Measurements from ENCODE around the gene SNX25.
"Not testable (repeated sequence)": the region's sequence is repeated elsewhere in the genome, so short reads cannot be mapped to it uniquely, and the experiment has no call there.

Gene SNX25

GRCh38 chr4:185205073-185205472, 4.3 kb upstream of the SNX25 start:
- not testable (repeated sequence) for DNase-seq (ENCODE audit: low read depth)

DNA sequence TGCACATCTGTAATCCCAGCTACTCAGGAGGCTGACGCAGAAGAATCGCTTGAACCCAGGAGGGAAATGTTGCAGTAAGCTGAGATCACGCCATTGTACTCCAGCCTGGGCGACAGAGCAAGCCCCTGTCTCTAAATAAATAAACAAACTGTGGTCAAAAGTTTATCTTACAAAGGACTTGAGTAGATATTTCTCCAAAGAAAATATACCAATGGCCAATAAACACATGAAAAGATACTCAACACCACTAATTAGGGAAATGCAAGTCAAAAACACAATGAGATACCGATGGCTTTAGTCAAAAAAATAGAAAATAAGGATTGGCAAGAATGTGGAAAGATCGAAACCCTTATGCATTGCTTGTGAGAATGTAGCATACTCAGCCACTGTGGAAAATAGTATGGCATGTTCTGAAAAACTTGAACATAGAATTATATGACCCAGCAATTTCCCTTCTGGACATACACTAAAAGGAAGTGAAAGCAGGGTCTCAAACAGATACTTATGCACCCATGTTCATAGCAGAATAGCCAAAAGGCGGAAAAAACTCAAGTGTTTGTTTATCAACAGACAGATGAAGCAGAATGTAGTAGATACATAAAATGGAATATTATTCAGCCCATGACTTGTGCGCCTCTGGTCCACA, 3.6 kb upstream of the SNX25 start:
- DNase-seq (ENCODE audit: low read depth) = no peak

DNA sequence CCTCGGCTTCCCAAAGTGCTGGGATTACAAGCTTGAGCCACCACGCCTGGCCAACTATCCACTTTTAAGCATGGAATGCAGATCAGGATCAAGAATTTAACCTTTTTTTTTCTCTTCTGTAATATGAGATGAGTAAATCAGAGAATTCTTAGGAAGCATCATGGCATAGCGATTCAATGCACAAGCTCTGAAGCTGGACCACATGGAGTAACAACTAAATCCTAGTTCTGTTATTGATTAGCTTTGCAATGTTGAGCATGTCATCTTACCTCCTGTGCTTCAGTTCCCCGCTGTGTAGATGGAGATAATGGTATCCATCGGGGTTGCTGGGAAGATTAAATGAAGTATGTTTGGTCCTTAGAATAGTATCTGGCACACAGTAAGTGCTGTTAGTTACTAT, 1.9 kb upstream of the SNX25 start:
- DNase-seq (ENCODE audit: low read depth) = no peak

DNA sequence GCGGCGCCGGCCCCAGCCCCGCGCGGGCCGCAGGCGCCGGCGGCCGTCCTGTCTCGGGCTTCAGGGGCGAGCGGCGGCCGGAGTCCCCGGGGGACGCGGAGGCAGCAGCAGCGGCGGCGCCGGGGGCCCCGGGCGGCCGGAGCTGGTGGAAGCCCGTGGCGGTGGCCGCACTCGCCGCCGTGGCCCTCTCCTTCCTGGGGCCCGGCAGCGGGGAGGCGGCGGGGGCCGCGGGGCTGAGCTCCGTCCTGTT, 379 bp downstream of the SNX25 start:
- not testable (repeated sequence) for DNase-seq (ENCODE audit: low read depth)

- peak; percentile 19 for DNase-seq (ENCODE audit: low read depth)
Measured at GRCh38 chr4:185210102-185210981, 944 bp downstream of the SNX25 start.

- DNase-seq (ENCODE audit: low read depth) = no peak
Measured at GRCh38 chr4:185211035-185211434, 1.6 kb downstream of the SNX25 start.

- no peak for DNase-seq (ENCODE audit: low read depth)
Measured at GRCh38 chr4:185211641-185212040, 2.2 kb downstream of the SNX25 start.

GRCh38 chr4:185212581-185212980, 3.2 kb downstream of the SNX25 start:
- DNase-seq (ENCODE audit: low read depth) = no peak

- DNase-seq (ENCODE audit: low read depth) = no peak
Measured at GRCh38 chr4:185213877-185214276, 4.5 kb downstream of the SNX25 start.

DNA sequence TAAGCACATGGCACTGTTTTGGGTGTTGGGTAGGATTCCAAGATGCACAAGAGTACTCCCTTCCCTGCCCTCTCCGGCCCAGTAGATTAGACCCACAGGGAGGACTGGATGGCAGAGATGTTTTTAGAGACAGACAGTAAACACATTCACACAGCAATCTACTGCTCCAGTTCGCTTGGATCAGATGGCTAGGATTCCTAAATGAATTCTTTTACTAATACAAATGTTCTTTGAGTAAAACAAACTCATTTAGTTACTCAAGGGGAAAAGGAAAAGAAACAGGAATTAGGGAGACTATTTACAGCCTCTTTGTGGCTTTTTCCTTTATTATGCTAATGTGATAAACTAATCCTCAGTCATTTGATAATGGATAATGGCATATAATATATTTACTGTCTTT, 5.9 kb downstream of the SNX25 start:
- no peak for DNase-seq (ENCODE audit: low read depth)

DNA sequence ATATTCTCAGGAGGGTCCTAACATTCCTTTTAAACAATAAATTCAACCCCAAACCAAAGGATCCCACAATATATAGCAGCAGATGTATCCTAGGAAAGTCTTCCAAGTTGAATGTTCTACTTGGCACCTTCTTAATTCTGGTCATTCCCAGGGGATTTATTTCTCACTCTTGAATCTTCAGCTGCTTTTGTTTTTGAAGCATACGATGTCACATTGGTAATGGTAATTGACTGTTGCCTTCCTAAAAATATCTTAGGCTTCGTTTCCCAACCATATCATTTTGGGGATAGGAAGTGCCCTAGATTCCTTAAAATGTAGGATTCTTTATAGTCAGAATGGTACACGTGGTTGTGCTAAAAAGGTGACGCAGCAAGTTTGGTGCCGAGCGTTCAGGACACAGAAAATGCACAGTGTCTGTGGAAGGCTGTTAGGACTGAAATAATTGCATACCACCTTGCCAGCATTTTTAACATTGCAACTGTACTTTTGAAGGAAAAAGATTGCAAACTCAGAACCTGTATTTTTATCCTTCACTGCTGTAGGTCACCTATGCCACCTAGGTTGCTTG, 8.1 kb downstream of the SNX25 start:
- no peak for DNase-seq (ENCODE audit: low read depth)

GRCh38 chr4:185218312-185218711, 8.9 kb downstream of the SNX25 start:
- DNase-seq (ENCODE audit: low read depth) = no peak

- DNase-seq (ENCODE audit: low read depth) = no peak
Measured at GRCh38 chr4:185219551-185220344, 10.3 kb downstream of the SNX25 start.

DNA sequence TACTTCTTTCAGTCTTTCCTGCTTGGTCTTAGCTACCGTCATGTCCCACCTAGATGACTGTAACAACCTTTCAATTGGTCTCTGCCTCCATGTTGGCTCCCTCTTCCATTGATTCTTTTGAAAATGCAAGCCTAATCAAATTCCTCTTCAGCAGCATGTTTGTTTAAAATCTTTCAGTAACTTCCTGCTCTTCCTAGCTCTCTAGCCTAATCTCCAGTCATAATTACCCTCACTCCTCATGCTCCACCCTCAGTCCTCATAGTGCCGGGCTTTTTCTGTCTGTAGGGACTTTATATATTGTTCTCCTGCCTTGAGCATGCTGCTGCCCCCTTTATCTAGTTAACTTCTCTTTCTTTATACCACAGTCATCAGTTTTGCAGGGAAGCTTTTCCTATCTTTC, 12.1 kb downstream of the SNX25 start:
- DNase-seq (ENCODE audit: low read depth) = no peak

DNA sequence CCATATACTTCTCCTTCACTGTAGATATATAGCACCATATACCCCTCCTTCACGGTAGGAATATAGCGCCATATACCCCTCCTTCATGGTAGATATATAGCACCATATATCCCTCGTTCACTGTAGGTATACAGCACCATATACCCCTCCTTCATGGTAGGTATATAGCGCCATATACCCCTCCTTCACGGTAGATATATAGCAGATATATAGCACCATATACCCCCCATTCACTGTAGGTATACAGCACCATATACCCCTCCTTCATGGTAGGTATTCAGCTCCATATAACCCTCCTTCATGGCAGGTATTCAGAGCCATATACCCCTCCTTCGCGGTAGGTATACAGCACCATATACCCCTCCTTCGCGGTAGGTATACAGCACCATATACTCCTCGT, 12.5 kb downstream of the SNX25 start:
- no peak for DNase-seq (ENCODE audit: low read depth)

GRCh38 chr4:185222598-185222997, 13.2 kb downstream of the SNX25 start:
- no peak for DNase-seq (ENCODE audit: low read depth)

GRCh38 chr4:185224597-185224996, 15.2 kb downstream of the SNX25 start:
- DNase-seq (ENCODE audit: low read depth) = no peak

- no peak for DNase-seq (ENCODE audit: low read depth)
Measured at GRCh38 chr4:185225940-185226339, 16.5 kb downstream of the SNX25 start.

DNA sequence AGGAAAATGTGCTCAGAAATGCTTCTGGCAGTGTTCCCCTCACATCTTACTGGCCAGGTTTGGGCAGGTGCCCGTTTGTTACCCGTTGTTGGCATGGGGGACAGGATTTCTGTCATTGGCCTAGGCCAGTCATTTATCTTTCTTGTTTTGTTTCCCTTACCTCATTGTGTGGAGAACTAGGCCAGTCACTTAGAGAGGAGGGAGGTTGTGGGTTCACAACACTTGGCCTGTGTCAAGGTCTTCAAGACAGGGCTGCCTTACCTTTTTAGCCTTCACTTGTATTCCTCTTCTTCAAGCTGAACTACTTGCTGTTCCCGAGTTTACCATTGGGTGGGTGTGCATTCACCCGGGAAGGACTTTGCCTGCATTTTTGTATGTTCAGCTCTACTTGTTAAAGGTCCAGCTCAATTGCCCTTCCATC, 17.7 kb downstream of the SNX25 start:
- no peak for DNase-seq (ENCODE audit: low read depth)

- no peak for DNase-seq (ENCODE audit: low read depth)
Measured at GRCh38 chr4:185227713-185228278, 18.4 kb downstream of the SNX25 start.

DNA sequence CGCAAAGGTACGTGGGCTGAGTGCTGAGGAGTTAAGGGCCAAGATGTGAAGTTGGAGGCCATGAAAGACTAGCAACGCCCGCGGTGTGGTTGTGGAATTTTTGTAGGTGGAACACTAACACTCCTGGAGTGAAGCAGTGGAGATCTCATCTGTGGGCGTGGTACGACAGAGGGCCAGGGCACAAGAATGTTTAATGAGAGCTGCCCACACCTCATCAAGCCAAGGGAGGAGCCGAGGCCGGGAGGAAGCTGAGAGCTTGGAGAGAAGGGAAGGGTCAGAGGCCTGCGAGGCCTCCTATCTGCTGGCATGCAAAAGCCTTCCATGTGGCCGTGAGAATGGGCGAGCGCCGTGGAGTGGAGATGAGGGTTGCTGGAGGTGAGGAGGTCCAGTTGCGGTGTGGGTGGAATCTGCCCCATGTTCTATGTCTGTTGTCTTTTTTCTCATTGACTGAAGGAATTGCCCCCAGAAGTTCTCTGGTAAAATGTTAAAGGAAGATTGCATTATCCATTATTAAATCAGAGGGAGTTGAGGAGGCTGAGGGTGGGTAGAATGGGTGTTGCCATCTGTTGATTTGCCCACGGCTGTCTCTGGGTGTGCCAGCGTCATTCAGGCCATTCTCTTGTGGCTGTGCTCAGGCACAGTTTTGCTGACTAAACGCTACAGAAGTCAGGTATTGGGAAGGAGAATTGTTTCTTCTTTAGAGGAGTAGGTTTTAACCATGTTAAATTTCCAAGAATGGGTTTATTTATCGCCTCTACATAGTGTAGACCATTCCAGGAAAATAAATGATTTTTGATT, 19.8 kb downstream of the SNX25 start:
- no peak for DNase-seq (ENCODE audit: low read depth)

GRCh38 chr4:185232370-185232769, 23.0 kb downstream of the SNX25 start:
- no peak for DNase-seq (ENCODE audit: low read depth)

All from T-helper 22 cell (primary cell).